Cortex of kidney (tissue), 1 donor: ENCODE results near the gene S1PR3.

ENCODE experiments used
- DNase-seq: peaks from one replicate; lab custom pipeline; 2025; lab: John Stamatoyannopoulos, UW

The S1PR3 gene

DNA sequence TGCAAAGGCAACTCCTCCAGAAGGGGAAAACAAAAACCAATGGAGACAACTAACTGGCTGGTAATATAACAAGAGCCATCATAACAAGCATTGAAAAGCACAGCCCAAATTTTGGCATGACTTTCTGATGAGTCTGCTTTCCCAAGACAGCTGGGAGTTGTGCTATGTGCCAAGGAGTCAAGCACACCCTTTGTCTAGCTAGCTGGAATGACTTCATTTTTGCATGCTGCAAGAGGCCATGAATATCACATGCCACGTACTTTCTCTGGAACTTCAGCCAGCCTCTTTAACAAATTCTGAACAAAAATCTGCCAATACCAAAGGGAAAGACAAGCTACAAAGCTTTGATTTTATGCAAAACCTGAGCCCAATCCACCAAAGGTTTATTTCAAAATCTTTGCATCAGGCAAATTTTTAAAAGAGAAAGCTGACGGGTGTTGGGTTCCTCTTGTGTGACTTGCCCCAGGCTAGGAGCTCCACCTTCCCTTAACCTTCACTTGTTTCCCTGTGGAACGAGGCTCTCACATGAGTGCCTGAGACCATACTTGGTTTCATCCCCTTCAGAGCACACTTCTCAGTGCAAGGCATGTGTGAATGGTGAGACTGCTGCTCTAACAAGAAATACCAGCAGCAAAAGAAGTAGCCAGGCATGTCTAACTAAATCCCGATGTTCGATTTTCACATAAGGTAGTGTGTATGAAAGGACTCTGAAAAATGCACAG lies 47.3 kb downstream of the S1PR3 start:
- no peak for DNase-seq

DNA sequence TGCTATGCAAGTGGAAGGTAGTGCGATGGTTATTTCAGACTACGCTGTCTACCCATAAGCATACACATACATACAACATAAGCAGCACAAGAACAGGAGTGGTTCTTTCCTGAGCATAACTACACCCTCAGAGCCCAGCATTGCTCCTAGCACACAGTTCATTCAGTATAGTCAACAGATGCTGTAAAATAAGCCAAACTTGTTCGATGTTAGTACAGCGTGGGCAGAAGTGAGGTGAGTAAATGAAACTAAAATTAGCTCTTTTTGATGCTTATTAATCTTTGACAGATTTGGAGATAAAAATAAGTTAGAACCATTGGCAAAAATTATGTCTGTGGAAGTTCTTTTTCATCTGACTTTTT lies 47.8 kb downstream of the S1PR3 start:
- no peak for DNase-seq

- no peak for DNase-seq
Observed at GRCh38 chr9:89039664-89040063, 48.4 kb downstream of the S1PR3 start.

DNA sequence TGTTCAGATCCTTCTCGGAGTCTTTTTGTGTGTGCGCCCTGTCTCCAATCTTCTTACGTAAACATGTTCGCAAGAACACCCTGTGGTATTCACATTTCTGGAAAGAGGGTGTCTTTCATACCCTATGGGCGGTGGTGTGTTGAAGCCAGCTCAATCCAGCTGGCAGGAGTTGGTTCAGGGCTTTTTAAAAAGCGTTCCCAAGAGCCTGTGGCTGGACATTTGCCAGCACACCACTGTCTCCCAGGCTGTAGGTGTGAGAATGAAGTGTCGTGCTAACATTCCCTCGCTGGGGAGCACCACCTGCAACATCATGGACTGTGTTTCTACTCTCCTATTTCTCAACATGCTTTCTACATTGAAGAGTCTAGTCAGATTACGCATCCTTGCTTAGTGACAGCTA lies 51.7 kb downstream of the S1PR3 start:
- DNase-seq: no peak

GRCh38 chr9:89044104-89044503 lies 52.8 kb downstream of the S1PR3 start:
- DNase-seq: no peak

DNA sequence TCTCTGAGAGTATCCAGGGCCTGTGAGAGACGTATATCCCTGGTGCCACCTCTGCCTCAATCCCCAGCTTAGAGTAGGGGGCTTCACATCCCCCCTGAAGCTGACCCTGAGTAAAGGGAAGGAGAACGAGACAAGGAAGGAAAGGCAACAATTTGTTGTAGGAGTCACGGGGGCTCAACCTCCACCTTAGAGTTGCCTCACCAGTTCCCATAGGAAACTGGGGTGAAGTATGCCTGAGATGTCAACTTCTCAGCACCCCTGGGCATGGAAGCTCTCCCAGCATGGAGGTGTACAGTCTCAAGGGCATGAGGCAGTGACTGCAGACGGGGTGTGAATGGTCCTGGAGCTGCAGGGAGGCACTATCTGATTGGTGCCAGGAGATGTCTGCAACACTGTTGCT lies 53.6 kb downstream of the S1PR3 start:
- DNase-seq: no peak

GRCh38 chr9:89046832-89047231 lies 55.6 kb downstream of the S1PR3 start:
- no peak for DNase-seq

GRCh38 chr9:89047667-89048066 lies 56.4 kb downstream of the S1PR3 start:
- DNase-seq: no peak

- no peak for DNase-seq
Observed at GRCh38 chr9:89048616-89049015, 57.3 kb downstream of the S1PR3 start.

DNA sequence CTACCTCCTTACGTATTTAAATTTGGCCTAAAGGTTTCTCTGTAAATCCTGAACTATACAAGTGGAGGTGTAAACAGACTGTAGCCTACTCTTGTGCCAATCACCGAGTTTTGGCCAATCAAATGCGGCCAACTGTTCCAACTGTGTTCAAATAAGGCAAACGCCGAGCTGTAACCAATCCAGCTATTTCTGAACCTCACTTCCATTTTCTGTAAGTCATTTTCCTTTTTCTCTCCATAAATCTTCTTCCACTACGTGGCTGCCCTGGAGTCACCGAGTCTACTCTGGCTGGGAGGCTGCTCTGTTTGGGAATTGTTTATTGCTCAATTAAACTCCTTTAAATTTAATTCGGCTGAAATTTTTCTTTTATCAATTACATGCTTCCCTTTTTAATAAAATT lies 58.4 kb downstream of the S1PR3 start:
- no peak for DNase-seq

GRCh38 chr9:89051421-89052025 lies 60.3 kb downstream of the S1PR3 start:
- no peak for DNase-seq

GRCh38 chr9:89052470-89053097 lies 61.3 kb downstream of the S1PR3 start:
- no peak for DNase-seq

- DNase-seq: no peak
Observed at GRCh38 chr9:89053301-89053700, 62.0 kb downstream of the S1PR3 start.
